ENCODE results near the gene CDK5RAP2.

The CDK5RAP2 gene

DNA sequence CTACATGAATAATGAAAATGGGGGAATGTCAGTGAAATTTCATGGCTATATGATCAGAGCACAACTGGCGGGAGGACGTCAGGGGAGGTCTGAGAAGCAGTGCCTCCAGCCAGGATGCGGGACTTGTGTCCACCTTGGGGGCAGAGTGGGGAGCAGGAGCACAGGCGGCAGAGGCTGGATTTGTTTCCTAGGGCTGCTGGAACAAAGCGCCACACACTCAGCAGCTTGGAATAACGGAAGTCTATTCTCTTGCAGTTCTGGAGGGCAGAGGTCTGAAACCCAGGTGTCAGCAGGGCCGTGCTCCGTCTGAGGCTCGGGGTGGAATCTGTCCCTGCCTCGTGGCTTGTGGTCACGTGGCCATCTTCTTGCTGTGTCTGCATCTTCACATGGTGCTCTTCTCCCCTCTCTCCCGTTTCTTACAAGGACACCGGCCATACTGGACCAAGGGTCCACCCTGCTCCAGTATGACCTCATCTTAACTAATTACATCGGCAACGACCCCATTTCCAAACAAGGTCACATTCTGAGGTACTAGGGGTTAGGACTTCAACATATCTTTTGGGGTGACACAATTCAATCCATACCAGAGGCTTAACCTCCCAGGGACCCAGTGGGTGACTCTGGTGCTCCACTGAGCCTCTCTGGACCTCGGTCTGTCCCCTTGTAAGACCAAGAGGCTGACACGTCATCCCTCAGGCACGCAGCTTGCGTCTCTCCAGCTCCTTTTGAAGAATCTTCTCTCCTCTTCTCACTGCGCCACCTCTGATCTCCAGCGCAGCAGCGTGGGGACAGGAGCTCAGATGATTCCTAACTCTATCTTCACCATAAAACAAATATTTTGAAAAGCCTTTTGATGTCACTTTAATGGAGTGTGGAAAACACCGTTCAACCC is 202.5 kb downstream of the CDK5RAP2 start:
- TF ChIP-seq CTCF (IDR thresholded peaks at IDR 0.05; ENCODE audit: extremely low read depth, insufficient read depth, missing control alignments): no peak
- DNase-seq (ENCODE audit: low spot score): no peak
- in situ Hi-C loops (cut with MboI; ENCODE audit: low pct_unique_long_range_greater_than_20kb, low sequenced_read_pairs, unreplicated experiment): no loop called here

GRCh38 chr9:120376101-120376500 is 203.9 kb downstream of the CDK5RAP2 start:
- TF ChIP-seq CTCF (IDR thresholded peaks at IDR 0.05; ENCODE audit: extremely low read depth, insufficient read depth, missing control alignments): no peak
- in situ Hi-C loops (cut with MboI; ENCODE audit: low pct_unique_long_range_greater_than_20kb, low sequenced_read_pairs, unreplicated experiment): no loop called here
- DNase-seq (ENCODE audit: low spot score): no peak

GRCh38 chr9:120375316-120375715 is 204.7 kb downstream of the CDK5RAP2 start:
- no peak for DNase-seq (ENCODE audit: low spot score)
- in situ Hi-C loops (cut with MboI; ENCODE audit: low pct_unique_long_range_greater_than_20kb, low sequenced_read_pairs, unreplicated experiment): no loop called here
- no peak for TF ChIP-seq CTCF (IDR thresholded peaks at IDR 0.05; ENCODE audit: extremely low read depth, insufficient read depth, missing control alignments)

DNA sequence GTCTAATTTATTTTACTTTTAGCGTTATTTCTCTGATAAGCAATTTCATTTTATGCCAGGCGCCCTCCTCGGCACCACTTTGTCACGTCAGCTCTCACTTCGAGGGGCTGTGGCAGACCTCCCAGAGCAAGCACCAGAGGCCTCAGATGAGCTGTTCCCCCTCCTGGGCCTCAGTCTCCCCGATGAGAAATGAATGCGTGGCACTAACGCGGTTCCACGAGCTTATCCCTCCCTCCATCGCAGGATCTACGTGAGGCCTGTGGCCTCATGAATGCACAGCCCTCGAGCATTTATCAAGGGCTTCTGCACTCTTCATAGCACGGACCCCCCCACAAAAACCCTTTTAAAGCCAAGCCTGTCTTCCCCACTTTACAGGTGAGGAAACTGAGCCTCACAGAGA is 205.2 kb downstream of the CDK5RAP2 start:
- DNase-seq (ENCODE audit: low spot score): no peak
- TF ChIP-seq CTCF (IDR thresholded peaks at IDR 0.05; ENCODE audit: extremely low read depth, insufficient read depth, missing control alignments): no peak
- in situ Hi-C loops (cut with MboI; ENCODE audit: low pct_unique_long_range_greater_than_20kb, low sequenced_read_pairs, unreplicated experiment): no loop called here

DNA sequence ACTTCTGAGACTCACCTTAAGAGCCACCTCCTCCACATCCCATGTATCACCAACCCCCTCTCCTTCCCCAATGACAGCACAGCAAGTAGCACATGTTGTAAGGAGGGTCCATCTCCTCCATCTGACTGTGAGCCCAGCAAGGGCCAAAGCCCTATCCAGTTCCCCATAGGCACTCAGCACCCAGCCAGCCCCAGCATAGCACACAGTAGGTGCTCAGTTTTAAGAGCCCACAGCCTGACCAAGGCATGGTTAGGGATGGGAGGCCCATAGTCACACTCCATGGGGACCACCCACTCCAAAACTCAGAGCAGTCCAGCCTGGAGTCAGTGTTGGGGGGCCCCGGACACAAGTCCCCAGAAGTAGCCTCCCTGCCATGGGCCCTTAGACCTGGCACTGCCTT is 205.7 kb downstream of the CDK5RAP2 start:
- TF ChIP-seq CTCF (IDR thresholded peaks at IDR 0.05; ENCODE audit: extremely low read depth, insufficient read depth, missing control alignments): no peak
- in situ Hi-C loops (cut with MboI; ENCODE audit: low pct_unique_long_range_greater_than_20kb, low sequenced_read_pairs, unreplicated experiment): no loop called here
- DNase-seq (ENCODE audit: low spot score): no peak

- in situ Hi-C loops (cut with MboI; ENCODE audit: low pct_unique_long_range_greater_than_20kb, low sequenced_read_pairs, unreplicated experiment): no loop called here
- no peak for TF ChIP-seq CTCF (IDR thresholded peaks at IDR 0.05; ENCODE audit: extremely low read depth, insufficient read depth, missing control alignments)
- DNase-seq (ENCODE audit: low spot score): no peak
Observed at GRCh38 chr9:120372040-120372439, 207.9 kb downstream of the CDK5RAP2 start.

Data from GM13977 (cell line).